Neural cell (in vitro differentiated cells): ENCODE data around the gene DDX41. TPM values are rescaled to one million over a fixed set of nuclear protein-coding genes. Genes with fewer than 3 reads are reported as not detected.

Experiments
- H2AFZ ChIP-seq: fragments of 200-600, 300-800 bp; sonication (generic), shearing (Covaris generic); 2 replicates; pipeline ENCODE4 v1.6.0; 2014; ENCODE audit warnings: low read depth, mild to moderate bottlenecking, antibody characterized with exemption, low read length, moderate library complexity
- H3F3A ChIP-seq: fragments of 200-600 bp; shearing (Covaris generic); 2 replicates; pipeline ENCODE4 v1.6.1; 2016; ENCODE audit warnings: mild to moderate bottlenecking, moderate library complexity, mixed read lengths, antibody characterized with exemption, low read length; ENCODE audit not compliant: insufficient read depth, poor library complexity, severe bottlenecking
- H3K27ac ChIP-seq: fragments of 200-600, 300-800 bp; sonication (generic), shearing (Covaris generic); 2 replicates; pipeline ENCODE4 v1.5.1; 2014; ENCODE audit warnings: mild to moderate bottlenecking, low read length, moderate library complexity
- H3K27me3 ChIP-seq: fragments of 300-800, 200-600 bp; sonication (generic), shearing (Covaris generic); 2 replicates; pipeline ENCODE4 v1.6.0; 2014; ENCODE audit warnings: mild to moderate bottlenecking, low read depth, low read length, moderate library complexity; ENCODE audit not compliant: insufficient read depth
- H3K36me3 ChIP-seq: fragments of 300-800, 200-600 bp; sonication (generic), shearing (Covaris generic); 2 replicates; pipeline ENCODE4 v1.5.1; 2014; ENCODE audit warnings: mild to moderate bottlenecking, antibody characterized with exemption, low read length, moderate library complexity; ENCODE audit not compliant: insufficient read depth
- H3K4me2 ChIP-seq: fragments of 300-800, 200-600 bp; sonication (generic), shearing (Covaris generic); 2 replicates; pipeline ENCODE4 v1.6.0; 2014; ENCODE audit warnings: mild to moderate bottlenecking, low read length
- H3K4me3 ChIP-seq: fragments of 300-800, 200-600 bp; sonication (generic), shearing (Covaris generic); 2 replicates; pipeline ENCODE4 v1.5.1; 2014; ENCODE audit warnings: mild to moderate bottlenecking, low read length, moderate library complexity
- H3K79me2 ChIP-seq: fragments of 200-600 bp; shearing (Covaris generic); replicated peaks from 2 replicates; pipeline ENCODE4 v1.6.0; 2014; ENCODE audit warnings: mild to moderate bottlenecking, low read length, moderate library complexity; ENCODE audit not compliant: insufficient read depth
- H3K9ac ChIP-seq: fragments of 300-800, 200-600 bp; sonication (generic), shearing (Covaris generic); 2 replicates; pipeline ENCODE4 v1.6.1; 2016; ENCODE audit warnings: mild to moderate bottlenecking, low read length, mixed read lengths
- H3K9me2 ChIP-seq: fragments of 200-600 bp; shearing (Covaris generic); 2 replicates; pipeline ENCODE4 v1.6.1; 2016; ENCODE audit warnings: mild to moderate bottlenecking, low read length, mixed read lengths; ENCODE audit not compliant: insufficient read depth
- H3K9me3 ChIP-seq: fragments of 200-600, 300-800 bp; sonication (generic), shearing (Covaris generic); 2 replicates; pipeline ENCODE4 v1.6.1; 2016; ENCODE audit warnings: mild to moderate bottlenecking, mixed run types, low read length, moderate library complexity, mixed read lengths
- H4K20me1 ChIP-seq: fragments of 200-600 bp; shearing (Covaris generic); 2 replicates; pipeline ENCODE4 v1.6.1; 2016; ENCODE audit warnings: mild to moderate bottlenecking, mixed run types; ENCODE audit not compliant: insufficient read depth
- EP300 ChIP-seq: fragments of 450-650 bp; conservative IDR thresholded peaks from 2 replicates; pipeline ENCODE4 v1.6.1; 2014; ENCODE audit warnings: antibody characterized with exemption, mild to moderate bottlenecking, moderate library complexity; ENCODE audit not compliant: poor library complexity, severe bottlenecking
- EZH2 ChIP-seq: fragments of 200-600, 300-800 bp; shearing (Covaris generic), sonication (generic); IDR thresholded peaks from 2 replicates; pipeline ENCODE4 v1.6.1; 2014; ENCODE audit warnings: antibody characterized with exemption, low read length, borderline replicate concordance, mild to moderate bottlenecking; ENCODE audit not compliant: insufficient read depth, poor library complexity, severe bottlenecking
- MXI1 ChIP-seq: fragments of 450-650 bp; conservative IDR thresholded peaks from 2 replicates; pipeline ENCODE4 v1.6.1; 2014; ENCODE audit warnings: antibody characterized with exemption, mild to moderate bottlenecking; ENCODE audit not compliant: poor library complexity, severe bottlenecking
- POLR2AphosphoS5 ChIP-seq: IDR thresholded peaks from 2 replicates; pipeline ENCODE4 v1.6.1; 2012
- RAD21 ChIP-seq: fragments of 450-650 bp; conservative IDR thresholded peaks from 2 replicates; pipeline ENCODE4 v1.6.1; 2014; ENCODE audit warnings: antibody characterized with exemption, mild to moderate bottlenecking, moderate library complexity
- SMC3 ChIP-seq: fragments of 450-650 bp; conservative IDR thresholded peaks from 2 replicates; pipeline ENCODE4 v1.6.1; 2014; ENCODE audit warnings: antibody characterized with exemption, mild to moderate bottlenecking, moderate library complexity; ENCODE audit not compliant: poor library complexity
- TAF1 ChIP-seq: IDR thresholded peaks from 2 replicates; pipeline ENCODE4 v1.6.1; 2012; ENCODE audit warnings: low read depth
- polyA plus RNA-seq: library from polyadenylated mRNA; depleted of rRNA; stranded (reverse); fragments of >200 nt; gene quantifications from 2 replicates; pipeline ENCODE4 v1.2.3, GENCODE V29; 2014
- TF ChIP-seq, protein P1 (sequence below): IDR thresholded peaks from 2 replicates; pipeline ENCODE4 v1.6.1; 2012; ENCODE audit warnings: borderline replicate concordance
- TF ChIP-seq, protein P2 (sequence below): fragments of 450-650 bp; IDR thresholded peaks from 2 replicates; pipeline ENCODE4 v1.5.1; 2014; ENCODE audit warnings: antibody characterized with exemption, mild to moderate bottlenecking, moderate library complexity; ENCODE audit not compliant: poor library complexity, severe bottlenecking

DDX41 gene
- polyA plus RNA-seq, 1 donor from 2014 or later, result 113 TPM

DNA sequence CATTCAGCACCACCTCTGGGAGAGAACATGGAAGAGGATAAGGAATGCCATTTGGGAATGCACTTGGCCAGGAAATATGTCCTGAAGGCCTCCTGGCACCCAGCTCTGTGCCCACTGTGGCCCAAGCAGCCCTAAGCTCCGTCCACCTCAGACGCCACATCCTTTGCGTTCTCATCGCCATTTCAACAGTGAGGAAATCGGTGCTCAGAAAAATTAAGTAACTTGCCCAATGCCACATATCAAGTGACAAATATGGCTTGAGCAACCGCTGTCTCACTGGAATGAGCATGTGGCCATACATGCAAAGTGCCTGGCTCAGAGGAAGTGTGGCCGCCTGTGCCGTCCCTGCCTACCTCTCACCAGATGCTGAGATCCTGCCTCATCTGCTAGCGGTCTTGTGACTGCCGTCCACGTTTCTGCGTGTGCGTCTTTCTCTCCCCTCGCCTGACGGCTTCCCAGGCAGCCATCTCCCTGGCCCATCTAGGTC is 6.2 kb downstream of the DDX41 start:
- Histone ChIP-seq H4K20me1 (no peaks in the 10 kb centered on the region), H3F3A (no peaks in the 10 kb centered on the region), H3K36me3 (peaks cover 4% of the 10 kb centered on the region), H2AFZ (no peak overlapping the region), H3K9me3 (no peaks in the 10 kb centered on the region), H3K79me2 (peaks cover 5% of the 10 kb centered on the region), H3K4me3 (no peak overlapping the region), H3K27me3 (no peaks in the 10 kb centered on the region), H3K27ac (no peak overlapping the region), H3K4me2 (no peak overlapping the region), H3K9ac (no peak overlapping the region), H3K9me2 (no peaks in the 10 kb centered on the region)
- TF ChIP-seq EZH2, result no peak
- no peak for TF ChIP-seq TAF1
- no peak for TF ChIP-seq MXI1
- TF ChIP-seq, protein P1, sequence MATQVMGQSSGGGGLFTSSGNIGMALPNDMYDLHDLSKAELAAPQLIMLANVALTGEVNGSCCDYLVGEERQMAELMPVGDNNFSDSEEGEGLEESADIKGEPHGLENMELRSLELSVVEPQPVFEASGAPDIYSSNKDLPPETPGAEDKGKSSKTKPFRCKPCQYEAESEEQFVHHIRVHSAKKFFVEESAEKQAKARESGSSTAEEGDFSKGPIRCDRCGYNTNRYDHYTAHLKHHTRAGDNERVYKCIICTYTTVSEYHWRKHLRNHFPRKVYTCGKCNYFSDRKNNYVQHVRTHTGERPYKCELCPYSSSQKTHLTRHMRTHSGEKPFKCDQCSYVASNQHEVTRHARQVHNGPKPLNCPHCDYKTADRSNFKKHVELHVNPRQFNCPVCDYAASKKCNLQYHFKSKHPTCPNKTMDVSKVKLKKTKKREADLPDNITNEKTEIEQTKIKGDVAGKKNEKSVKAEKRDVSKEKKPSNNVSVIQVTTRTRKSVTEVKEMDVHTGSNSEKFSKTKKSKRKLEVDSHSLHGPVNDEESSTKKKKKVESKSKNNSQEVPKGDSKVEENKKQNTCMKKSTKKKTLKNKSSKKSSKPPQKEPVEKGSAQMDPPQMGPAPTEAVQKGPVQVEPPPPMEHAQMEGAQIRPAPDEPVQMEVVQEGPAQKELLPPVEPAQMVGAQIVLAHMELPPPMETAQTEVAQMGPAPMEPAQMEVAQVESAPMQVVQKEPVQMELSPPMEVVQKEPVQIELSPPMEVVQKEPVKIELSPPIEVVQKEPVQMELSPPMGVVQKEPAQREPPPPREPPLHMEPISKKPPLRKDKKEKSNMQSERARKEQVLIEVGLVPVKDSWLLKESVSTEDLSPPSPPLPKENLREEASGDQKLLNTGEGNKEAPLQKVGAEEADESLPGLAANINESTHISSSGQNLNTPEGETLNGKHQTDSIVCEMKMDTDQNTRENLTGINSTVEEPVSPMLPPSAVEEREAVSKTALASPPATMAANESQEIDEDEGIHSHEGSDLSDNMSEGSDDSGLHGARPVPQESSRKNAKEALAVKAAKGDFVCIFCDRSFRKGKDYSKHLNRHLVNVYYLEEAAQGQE, result no peak
- no peak for TF ChIP-seq EP300

GRCh38 chr5:177509991-177510566 is 6.7 kb downstream of the DDX41 start:
- no peaks in the 10 kb centered on the region for H3K9me3 ChIP-seq
- TF ChIP-seq POLR2AphosphoS5, result no peak
- no peak for TF ChIP-seq EZH2
- no peak for TF ChIP-seq EP300
- no peak overlapping the region for H3K4me2 ChIP-seq
- H3K36me3 ChIP-seq, result peaks cover 4% of the 10 kb centered on the region
- no peaks in the 10 kb centered on the region for H3K27me3 ChIP-seq
- H2AFZ ChIP-seq, result no peak overlapping the region
- H3K27ac ChIP-seq, result no peak overlapping the region
- H3K4me3 ChIP-seq, result no peak overlapping the region
- no peaks in the 10 kb centered on the region for H3K9me2 ChIP-seq
- H3F3A ChIP-seq, result no peaks in the 10 kb centered on the region
- no peaks in the 10 kb centered on the region for H4K20me1 ChIP-seq
- no peak overlapping the region for H3K9ac ChIP-seq
- no peaks in the 10 kb centered on the region for H3K79me2 ChIP-seq

GRCh38 chr5:177509381-177509951 is 7.3 kb downstream of the DDX41 start, which contains the start of gene DOK3:
Gene DOK3, minus strand, starts transcription at chr5:177509826. Its CDS starts 286 bp downstream, at chr5:177509540.
- no peaks in the 10 kb centered on the region for H4K20me1 ChIP-seq
- H3K9ac ChIP-seq, result no peak within 1 kb of the TSS
- H3K27me3 ChIP-seq, result no peaks in the 10 kb centered on the region
- H3K4me3 ChIP-seq, result no peak within 1 kb of the TSS
- peaks cover 4% of the 10 kb centered on the region for H3K36me3 ChIP-seq
- H3K4me2 ChIP-seq, result no peak within 1 kb of the TSS
- no peaks in the 10 kb centered on the region for H3K9me2 ChIP-seq
- no peaks in the 10 kb centered on the region for H3K79me2 ChIP-seq
- no peak within 1 kb of the TSS for H2AFZ ChIP-seq
- H3K9me3 ChIP-seq, result no peaks in the 10 kb centered on the region
- H3K27ac ChIP-seq, result no peak within 1 kb of the TSS
- TF ChIP-seq EP300 (no peak), SMC3 (no peak), POLR2AphosphoS5 (no peak), MXI1 (no peak), RAD21 (no peak)
- TF ChIP-seq, protein P2, sequence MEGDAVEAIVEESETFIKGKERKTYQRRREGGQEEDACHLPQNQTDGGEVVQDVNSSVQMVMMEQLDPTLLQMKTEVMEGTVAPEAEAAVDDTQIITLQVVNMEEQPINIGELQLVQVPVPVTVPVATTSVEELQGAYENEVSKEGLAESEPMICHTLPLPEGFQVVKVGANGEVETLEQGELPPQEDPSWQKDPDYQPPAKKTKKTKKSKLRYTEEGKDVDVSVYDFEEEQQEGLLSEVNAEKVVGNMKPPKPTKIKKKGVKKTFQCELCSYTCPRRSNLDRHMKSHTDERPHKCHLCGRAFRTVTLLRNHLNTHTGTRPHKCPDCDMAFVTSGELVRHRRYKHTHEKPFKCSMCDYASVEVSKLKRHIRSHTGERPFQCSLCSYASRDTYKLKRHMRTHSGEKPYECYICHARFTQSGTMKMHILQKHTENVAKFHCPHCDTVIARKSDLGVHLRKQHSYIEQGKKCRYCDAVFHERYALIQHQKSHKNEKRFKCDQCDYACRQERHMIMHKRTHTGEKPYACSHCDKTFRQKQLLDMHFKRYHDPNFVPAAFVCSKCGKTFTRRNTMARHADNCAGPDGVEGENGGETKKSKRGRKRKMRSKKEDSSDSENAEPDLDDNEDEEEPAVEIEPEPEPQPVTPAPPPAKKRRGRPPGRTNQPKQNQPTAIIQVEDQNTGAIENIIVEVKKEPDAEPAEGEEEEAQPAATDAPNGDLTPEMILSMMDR, result no peak
- no peaks in the 10 kb centered on the region for H3F3A ChIP-seq
